ENCODE results near the gene CFHR5. TPM values are rescaled to one million over a fixed set of nuclear protein-coding genes. Genes with fewer than 3 reads are reported as not detected.
"Not testable (repeated sequence)": the region's sequence is repeated elsewhere in the genome, so short reads cannot be mapped to it uniquely, and the experiment has no call there.

CFHR5 gene
- total and polyA plus RNA-seq, 8 donors, result 0.06 TPM; not detected in 7

DNA sequence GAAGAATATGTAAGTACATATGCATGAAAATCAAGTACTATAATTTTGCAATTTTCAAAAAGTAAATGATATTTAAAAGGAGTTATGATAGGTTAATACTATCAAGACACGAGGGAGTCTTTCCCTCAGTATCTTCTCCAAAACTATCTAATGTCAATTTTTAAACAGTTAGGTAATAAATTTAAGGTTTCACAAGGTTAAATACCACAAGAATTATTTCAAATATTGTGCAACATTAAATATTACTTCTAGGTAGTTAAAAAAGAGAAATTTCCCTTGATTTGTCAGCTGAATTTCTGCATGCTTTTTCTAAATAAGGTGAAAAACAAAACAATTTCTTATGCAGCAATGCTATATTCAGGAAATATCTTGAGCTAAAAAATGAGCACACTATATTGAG is 3.5 kb downstream of the CFHR5 start:
- DNase-seq (no peak), FAIRE-seq (no peak), ATAC-seq (no peak)
- TF ChIP-seq, protein P1, sequence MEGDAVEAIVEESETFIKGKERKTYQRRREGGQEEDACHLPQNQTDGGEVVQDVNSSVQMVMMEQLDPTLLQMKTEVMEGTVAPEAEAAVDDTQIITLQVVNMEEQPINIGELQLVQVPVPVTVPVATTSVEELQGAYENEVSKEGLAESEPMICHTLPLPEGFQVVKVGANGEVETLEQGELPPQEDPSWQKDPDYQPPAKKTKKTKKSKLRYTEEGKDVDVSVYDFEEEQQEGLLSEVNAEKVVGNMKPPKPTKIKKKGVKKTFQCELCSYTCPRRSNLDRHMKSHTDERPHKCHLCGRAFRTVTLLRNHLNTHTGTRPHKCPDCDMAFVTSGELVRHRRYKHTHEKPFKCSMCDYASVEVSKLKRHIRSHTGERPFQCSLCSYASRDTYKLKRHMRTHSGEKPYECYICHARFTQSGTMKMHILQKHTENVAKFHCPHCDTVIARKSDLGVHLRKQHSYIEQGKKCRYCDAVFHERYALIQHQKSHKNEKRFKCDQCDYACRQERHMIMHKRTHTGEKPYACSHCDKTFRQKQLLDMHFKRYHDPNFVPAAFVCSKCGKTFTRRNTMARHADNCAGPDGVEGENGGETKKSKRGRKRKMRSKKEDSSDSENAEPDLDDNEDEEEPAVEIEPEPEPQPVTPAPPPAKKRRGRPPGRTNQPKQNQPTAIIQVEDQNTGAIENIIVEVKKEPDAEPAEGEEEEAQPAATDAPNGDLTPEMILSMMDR (IDR thresholded peaks at IDR 0.05), result no peak
- Histone ChIP-seq H3K27me3 (no peaks in the 10 kb centered on the region), H3K36me3 (no peaks in the 10 kb centered on the region), H3K9me3 (no peaks in the 10 kb centered on the region), H3K4me1 (no peaks in the 10 kb centered on the region), H3K4me3 (no peak overlapping the region), H3K27ac (no peak overlapping the region)
- intact Hi-C loops (cut with DNase I), result no loop called here
- WGBS, 2 donors, result 71 to 85% methylated on average over 1 of the region's 1 CpG

DNA sequence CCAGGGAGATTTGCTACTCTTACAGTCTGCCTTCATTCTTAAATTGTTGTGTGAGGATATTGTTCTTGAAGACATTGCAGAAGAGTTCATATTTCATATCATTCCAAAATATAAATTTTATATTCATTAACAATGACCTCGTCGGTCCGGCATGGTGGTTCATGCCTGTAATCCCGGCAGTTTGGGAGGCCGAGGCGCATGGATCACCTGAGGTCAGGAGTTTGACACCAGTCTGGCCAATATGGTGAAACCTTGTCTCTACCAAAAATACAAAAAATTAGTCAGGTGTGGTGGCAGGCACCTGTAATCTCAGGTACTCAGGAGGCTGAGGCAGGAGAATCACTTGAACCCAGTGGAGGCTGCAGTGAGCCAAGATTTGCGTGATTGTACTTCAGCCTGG is 4.9 kb downstream of the CFHR5 start:
- 76 to 89% methylated on average over 7 of the region's 7 CpGs for WGBS, 2 donors

DNA sequence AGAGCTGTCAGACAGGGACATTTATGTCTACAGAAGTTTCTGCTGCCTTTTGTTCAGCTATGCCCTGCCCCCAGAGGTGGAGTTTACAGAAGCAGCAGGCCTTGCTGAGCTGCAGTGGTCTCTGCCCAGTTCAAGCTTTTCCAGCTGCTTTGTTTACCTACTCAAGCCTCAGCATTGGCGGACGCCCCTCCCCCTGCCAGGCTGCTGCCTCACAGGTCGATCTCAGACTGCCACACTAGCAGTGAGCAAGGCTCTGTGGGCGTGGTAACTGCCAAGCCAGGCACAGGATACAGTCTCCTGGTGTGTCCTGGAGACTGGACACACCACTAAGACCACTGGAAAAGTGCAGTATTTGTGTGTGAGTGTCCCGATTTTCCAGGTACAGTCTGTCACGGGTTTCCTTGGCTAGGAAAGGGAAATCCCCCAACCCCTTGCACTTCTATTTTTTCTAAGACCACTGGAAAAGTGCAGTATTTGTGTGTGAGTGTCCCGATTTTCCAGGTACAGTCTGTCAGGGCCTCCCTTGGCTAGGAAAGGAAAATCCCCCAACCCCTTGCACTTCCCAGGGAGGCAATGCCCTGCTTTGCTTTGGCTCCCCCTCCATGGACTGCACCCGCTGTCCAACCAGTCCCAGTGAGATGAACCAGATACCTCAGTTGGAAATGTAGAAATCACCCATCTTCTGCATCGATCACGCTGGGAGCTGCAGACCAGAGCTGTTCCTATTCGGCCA is 14.7 kb downstream of the CFHR5 start:
- H3K4me3 ChIP-seq; H3K27me3 ChIP-seq; intact Hi-C loops (cut with DNase I); H3K27ac ChIP-seq; H3K36me3 ChIP-seq; H3K9me3 ChIP-seq; FAIRE-seq; H3K4me1 ChIP-seq: not testable (repeated sequence)
- DNase-seq (peak; percentile 72 to 85 (median 80)), ATAC-seq (peak; percentile 74 to 98 (median 84))
- 36% methylated on average over 11 of the region's 11 CpGs for WGBS, 2 donors

More for the DNA sequence above, 4.9 kb downstream of the CFHR5 start:
- H3K4me3 ChIP-seq; FAIRE-seq; H3K9me3 ChIP-seq; intact Hi-C loops (cut with DNase I); H3K36me3 ChIP-seq; H3K4me1 ChIP-seq; H3K27ac ChIP-seq; H3K27me3 ChIP-seq; DNase-seq; ATAC-seq: not testable (repeated sequence)

DNA sequence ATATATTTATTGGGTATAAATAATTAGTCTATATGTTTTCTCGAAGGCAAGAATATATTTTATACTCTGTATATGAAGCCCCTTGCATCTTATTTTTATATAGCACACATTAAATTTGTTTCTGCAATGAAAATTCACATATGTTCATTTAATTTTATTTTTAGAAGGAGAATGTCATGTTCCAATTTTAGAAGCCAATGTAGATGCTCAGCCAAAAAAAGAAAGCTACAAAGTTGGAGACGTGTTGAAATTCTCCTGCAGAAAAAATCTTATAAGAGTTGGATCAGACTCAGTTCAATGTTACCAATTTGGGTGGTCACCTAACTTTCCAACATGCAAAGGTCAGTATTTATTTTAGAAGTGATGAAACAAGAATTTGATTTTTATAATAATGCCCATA is 16.6 kb downstream of the CFHR5 start:
- Histone ChIP-seq H3K27me3 (no peaks in the 10 kb centered on the region), H3K9me3 (no peaks in the 10 kb centered on the region), H3K36me3 (no peaks in the 10 kb centered on the region), H3K4me1 (no peaks in the 10 kb centered on the region), H3K27ac (no peak overlapping the region), H3K4me3 (no peak overlapping the region)
- intact Hi-C loops (cut with DNase I), result no loop called here
- DNase-seq (no peak), ATAC-seq (no peak), FAIRE-seq (no peak)
- WGBS, 2 donors, result 60 to 79% methylated on average over 2 of the region's 2 CpGs
- TF ChIP-seq, protein P1 (IDR thresholded peaks at IDR 0.05), result no peak

DNA sequence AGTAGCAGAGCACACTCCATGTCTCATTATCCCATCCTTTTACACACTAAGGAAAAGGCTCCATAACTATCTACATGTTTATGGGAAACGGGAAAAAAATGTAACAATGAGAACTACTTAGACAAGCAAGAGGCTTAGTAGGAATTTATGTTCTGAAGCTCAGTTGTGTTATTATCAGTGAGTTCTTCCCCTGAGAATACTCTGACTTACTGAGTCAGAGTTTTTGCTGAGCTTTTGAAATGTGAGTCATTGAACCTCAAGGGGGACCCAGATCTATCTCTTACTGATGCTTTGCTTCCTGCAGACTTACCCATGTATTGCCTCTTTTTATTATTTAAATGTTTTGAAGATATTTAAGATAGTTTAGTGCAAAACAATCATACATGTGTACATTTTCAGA is 20.1 kb downstream of the CFHR5 start:
- H3K9me3 ChIP-seq, result no peaks in the 10 kb centered on the region
- TF ChIP-seq, protein P1 (IDR thresholded peaks at IDR 0.05), result no peak
- 82 to 88% methylated on average over 1 of the region's 1 CpG for WGBS, 2 donors
- no peaks in the 10 kb centered on the region for H3K4me1 ChIP-seq
- no peak overlapping the region for H3K4me3 ChIP-seq
- DNase-seq, result no peak
- no peaks in the 10 kb centered on the region for H3K27me3 ChIP-seq
- ATAC-seq, result no peak
- FAIRE-seq, result no peak
- no peaks in the 10 kb centered on the region for H3K36me3 ChIP-seq
- H3K27ac ChIP-seq, result no peak overlapping the region
- intact Hi-C loops (cut with DNase I), result no loop called here

DNA sequence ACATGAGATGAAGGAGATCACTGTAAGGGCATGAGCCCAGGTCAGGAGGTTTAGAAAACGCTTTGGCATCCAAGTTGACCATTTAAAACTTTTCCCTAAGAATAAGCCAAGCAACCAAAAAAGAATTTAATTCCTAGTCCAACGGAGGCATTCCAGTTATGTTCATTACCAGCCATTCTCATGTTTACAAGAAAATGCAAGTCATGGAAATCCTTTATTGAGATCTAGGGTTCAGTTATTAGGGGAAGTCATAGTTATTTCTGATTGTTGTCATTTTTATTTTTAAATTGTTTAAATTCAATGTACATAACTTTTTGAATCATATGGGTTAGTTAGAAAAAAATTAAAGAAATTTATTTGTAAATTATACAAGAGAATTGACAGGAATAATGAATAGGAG is 24.5 kb downstream of the CFHR5 start:
- 56 to 80% methylated on average over 2 of the region's 2 CpGs for WGBS, 2 donors
- H3K36me3 ChIP-seq, result no peaks in the 10 kb centered on the region
- intact Hi-C loops (cut with DNase I), result no loop called here
- TF ChIP-seq, protein P1 (IDR thresholded peaks at IDR 0.05), result no peak
- no peak for FAIRE-seq
- ATAC-seq, result no peak
- no peaks in the 10 kb centered on the region for H3K27me3 ChIP-seq
- no peak overlapping the region for H3K4me3 ChIP-seq
- no peak overlapping the region for H3K27ac ChIP-seq
- H3K4me1 ChIP-seq, result no peaks in the 10 kb centered on the region
- no peak for DNase-seq
- H3K9me3 ChIP-seq, result no peaks in the 10 kb centered on the region

Data from pancreas (tissue), 10 donors.